GM23338 (cell line): ENCODE results near the gene IKBKE. TPM values are rescaled to one million over a fixed set of nuclear protein-coding genes. Genes with fewer than 3 reads are reported as not detected.

ENCODE experiments used
- ATAC-seq: fragments of 200-7000 bp; cut with Tn5 transposase; 3 replicates; pipeline ENCODE4 v1.9.1; 2020
- DNase-seq: peaks from one replicate; pipeline ENCODE4 v3.0.0-alpha.2; 2015; ENCODE audit warnings: low spot score
- H2AFZ ChIP-seq: fragments of 200-600 bp; sonication (generic); 2 replicates; pipeline ENCODE4 v1.8.0; 2016; ENCODE audit warnings: antibody characterized with exemption, mild to moderate bottlenecking, moderate library complexity
- H3F3A ChIP-seq: fragments of 200-600 bp; sonication (generic); replicated peaks from 2 replicates; pipeline ENCODE4 v1.8.0; 2017; ENCODE audit warnings: antibody characterized with exemption, mixed run types, low read depth
- H3K27ac ChIP-seq: fragments of 200-600 bp; sonication (generic); 2 replicates; pipeline ENCODE4 v1.6.1; 2016; ENCODE audit warnings: low read depth
- H3K27me3 ChIP-seq: fragments of 200-600 bp; sonication (generic); 2 replicates; pipeline ENCODE4 v1.8.0; 2016; ENCODE audit warnings: mild to moderate bottlenecking, mixed run types, moderate library complexity; ENCODE audit not compliant: insufficient read depth
- H3K36me3 ChIP-seq: fragments of 200-600 bp; sonication (generic); 2 replicates; pipeline ENCODE4 v1.8.0; 2016; ENCODE audit warnings: mild to moderate bottlenecking; ENCODE audit not compliant: insufficient read depth
- H3K4me1 ChIP-seq: fragments of 200-600 bp; sonication (generic); 2 replicates; pipeline ENCODE4 v1.8.0; 2016; ENCODE audit warnings: mild to moderate bottlenecking, moderate library complexity; ENCODE audit not compliant: insufficient read depth
- H3K4me2 ChIP-seq: fragments of 200-600 bp; sonication (generic); 2 replicates; pipeline ENCODE4 v1.7.1; 2017; ENCODE audit warnings: mixed run types
- H3K4me3 ChIP-seq: fragments of 200-600 bp; sonication (generic); 2 replicates; pipeline ENCODE4 v1.6.1; 2016; ENCODE audit warnings: mixed run types
- H3K79me2 ChIP-seq: fragments of 200-600 bp; sonication (generic); replicated peaks from 2 replicates; pipeline ENCODE4 v1.8.0; 2017; ENCODE audit warnings: mild to moderate bottlenecking; ENCODE audit not compliant: insufficient read depth
- H3K9me2 ChIP-seq: fragments of 200-600 bp; sonication (generic); 2 replicates; pipeline ENCODE4 v1.8.0; 2017; ENCODE audit not compliant: insufficient read depth
- H4K20me1 ChIP-seq: fragments of 200-600 bp; sonication (generic); replicated peaks from 2 replicates; pipeline ENCODE4 v1.8.0; 2017; ENCODE audit warnings: mild to moderate bottlenecking; ENCODE audit not compliant: insufficient read depth
- H3K27ac Mint-ChIP-seq: 2 replicates; pipeline ENCODE4 v1.8.0; 2020; ENCODE audit warnings: inconsistent platforms, mild to moderate bottlenecking, moderate library complexity, mixed read lengths
- H3K27me3 Mint-ChIP-seq: 3 replicates; pipeline ENCODE4 v1.8.0; 2022; ENCODE audit warnings: low read depth, mild to moderate bottlenecking, moderate library complexity, mixed read lengths, inconsistent platforms; ENCODE audit not compliant: insufficient read depth, poor library complexity
- H3K36me3 Mint-ChIP-seq: 3 replicates; pipeline ENCODE4 v1.8.0; 2021; ENCODE audit warnings: low read depth, mild to moderate bottlenecking, inconsistent platforms, moderate library complexity, mixed read lengths
- H3K4me1 Mint-ChIP-seq: 3 replicates; pipeline ENCODE4 v1.8.0; 2020; ENCODE audit warnings: mild to moderate bottlenecking, inconsistent platforms, mixed read lengths
- H3K4me3 Mint-ChIP-seq: 3 replicates; pipeline ENCODE4 v1.8.0; 2021; ENCODE audit warnings: moderate library complexity, mild to moderate bottlenecking, inconsistent platforms, mixed read lengths
- H3K9me3 Mint-ChIP-seq: 3 replicates; pipeline ENCODE4 v1.8.0; 2020; ENCODE audit warnings: moderate library complexity, mild to moderate bottlenecking, inconsistent platforms, mixed read lengths
- CREB1 ChIP-seq: fragments of 250-450 bp; sonication (Bioruptor Pico); IDR thresholded peaks from 2 replicates; pipeline ENCODE4 v1.5.0; 2020; ENCODE audit warnings: low read depth, mild to moderate bottlenecking, moderate library complexity
- EZH2 ChIP-seq: fragments of 200-600 bp; sonication (generic); IDR thresholded peaks from one replicate; pipeline ENCODE4 v1.8.0; 2017; ENCODE audit warnings: antibody characterized with exemption, mild to moderate bottlenecking, low read depth; ENCODE audit not compliant: unreplicated experiment
- EZH2phosphoT487 ChIP-seq: fragments of 200-600 bp; sonication (generic); IDR thresholded peaks from one replicate; pipeline ENCODE4 v1.8.1; 2018; ENCODE audit warnings: antibody characterized with exemption; ENCODE audit not compliant: unreplicated experiment
- JUNB ChIP-seq: IDR thresholded peaks from one replicate; pipeline ENCODE4 v1.6.1; 2016; ENCODE audit warnings: antibody characterized with exemption; ENCODE audit not compliant: unreplicated experiment
- NANOG ChIP-seq: IDR thresholded peaks from 2 replicates; pipeline ENCODE4 v1.6.1; 2016; ENCODE audit warnings: antibody characterized with exemption, borderline replicate concordance
- POLR2AphosphoS5 ChIP-seq: IDR thresholded peaks from 2 replicates; pipeline ENCODE4 v1.6.1; 2016; ENCODE audit warnings: antibody characterized with exemption, low read depth
- STAT1 ChIP-seq: IDR thresholded peaks from one replicate; pipeline ENCODE4 v1.6.1; 2016; ENCODE audit warnings: antibody characterized with exemption; ENCODE audit not compliant: unreplicated experiment
- ZNF114 ChIP-seq: fragments of 250-450 bp; sonication (Bioruptor Pico); IDR thresholded peaks from 2 replicates; pipeline ENCODE4 v1.5.0; 2020; ENCODE audit warnings: mild to moderate bottlenecking, moderate library complexity
- ZNF331 ChIP-seq: fragments of 250-450 bp; sonication (Bioruptor Pico); IDR thresholded peaks from 2 replicates; pipeline ENCODE4 v1.5.0; 2020; ENCODE audit warnings: low read depth, mild to moderate bottlenecking, moderate library complexity
- polyA plus RNA-seq: library from polyadenylated mRNA; unstranded; fragments of >200 nt; fragmentation: Nextera tagmentation; extraction: Ambion mirVana; gene quantifications from 2 replicates; pipeline ENCODE4 v1.2.1, GENCODE V29; 2016
- total RNA-seq: library from RNA; depleted of rRNA; stranded (reverse); fragments of >200 nt; shearing (Covaris generic); gene quantifications from 2 replicates; pipeline ENCODE4 v1.2.3, GENCODE V29; 2014
- TF ChIP-seq, protein P1 (sequence below): IDR thresholded peaks from one replicate; pipeline ENCODE4 v1.6.1; 2018; ENCODE audit warnings: antibody characterized with exemption; ENCODE audit not compliant: unreplicated experiment
- TF ChIP-seq, protein P2 (sequence below): fragments of 250-450 bp; sonication (Bioruptor Pico); IDR thresholded peaks from 2 replicates; pipeline ENCODE4 v1.5.0; 2020; ENCODE audit warnings: mild to moderate bottlenecking, moderate library complexity
- TF ChIP-seq, protein P3 (sequence below), 2 experiments: fragments of 200-600 bp in 1 of 2; sonication (generic) in 1 of 2; conservative IDR thresholded peaks; 2 replicates each; pipeline versions ENCODE4 v1.5.1 to v1.6.1; 2016 to 2017; ENCODE audit warnings: antibody characterized with exemption in 2 of 2, low read depth in 2 of 2, mild to moderate bottlenecking in 2 of 2, moderate library complexity in 1 of 2
- TF ChIP-seq, protein P4 (sequence below): IDR thresholded peaks from 2 replicates; pipeline ENCODE4 v1.6.1; 2016; ENCODE audit warnings: antibody characterized with exemption

Gene IKBKE
- total and polyA plus RNA-seq, 2 experiments from 2014 or later = 4.8 to 11.1 TPM

DNA sequence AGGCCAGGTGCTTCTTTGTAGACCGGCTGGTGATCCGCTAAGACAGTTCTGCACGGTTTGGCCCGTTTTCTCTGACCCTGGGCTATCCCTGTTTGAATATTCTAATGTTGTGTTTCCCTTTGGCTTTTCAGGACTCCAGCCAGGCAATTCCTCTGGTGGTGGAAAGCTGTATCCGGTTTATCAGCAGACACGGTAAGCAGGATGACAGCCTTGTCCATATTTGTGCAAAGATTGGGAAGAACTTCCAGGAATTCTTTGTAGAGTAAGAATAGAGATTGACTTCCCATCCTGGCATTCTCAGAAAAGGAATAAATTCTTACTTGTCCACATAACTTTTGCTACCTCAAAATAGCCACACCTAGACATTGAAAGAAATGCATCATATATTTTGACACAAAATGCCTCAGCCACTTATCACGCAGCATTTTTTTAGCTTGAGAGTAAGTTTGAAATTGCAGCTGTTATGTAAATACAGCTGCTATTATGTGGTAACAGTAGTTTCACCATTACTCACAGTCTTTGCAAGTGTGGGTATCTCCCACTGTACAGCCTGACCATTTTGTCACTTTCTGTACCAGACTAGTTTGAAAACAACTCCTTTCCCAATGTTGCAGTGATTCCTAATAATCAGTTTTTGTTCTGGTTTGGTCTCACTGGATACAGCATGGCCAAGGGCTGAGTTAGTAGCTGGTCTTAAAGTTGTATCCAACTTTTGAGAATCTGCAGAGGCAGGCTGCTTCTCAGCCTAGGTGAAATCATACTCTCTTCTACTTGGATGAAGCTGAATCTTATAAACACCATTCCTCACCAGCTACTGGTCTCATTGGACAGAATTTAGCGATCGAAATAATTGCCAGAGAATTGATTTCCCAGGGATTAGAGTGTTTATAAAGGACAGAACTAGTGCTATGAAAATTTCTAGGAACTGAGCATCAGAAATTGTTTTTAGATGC is 40.0 kb upstream of the IKBKE start:
- Histone ChIP-seq H3K4me2 (no peak overlapping the region), H3F3A (no peaks in the 10 kb centered on the region), H3K4me3 (no peak overlapping the region), H3K27ac (no peak overlapping the region), H3K79me2 (no peaks in the 10 kb centered on the region), H3K27me3 (no peaks in the 10 kb centered on the region), H3K36me3 (no peaks in the 10 kb centered on the region; the same call in 1 of the 2 replicates), H3K9me2 (no peaks in the 10 kb centered on the region), H4K20me1 (no peaks in the 10 kb centered on the region), H3K4me1 (no peaks in the 10 kb centered on the region), H2AFZ (no peak overlapping the region)
- H3K9me3 Mint-ChIP-seq = no peaks in the 10 kb centered on the region
- no peak for TF ChIP-seq ZNF331 (CRISPR knock-in tag)
- TF ChIP-seq, protein P1, sequence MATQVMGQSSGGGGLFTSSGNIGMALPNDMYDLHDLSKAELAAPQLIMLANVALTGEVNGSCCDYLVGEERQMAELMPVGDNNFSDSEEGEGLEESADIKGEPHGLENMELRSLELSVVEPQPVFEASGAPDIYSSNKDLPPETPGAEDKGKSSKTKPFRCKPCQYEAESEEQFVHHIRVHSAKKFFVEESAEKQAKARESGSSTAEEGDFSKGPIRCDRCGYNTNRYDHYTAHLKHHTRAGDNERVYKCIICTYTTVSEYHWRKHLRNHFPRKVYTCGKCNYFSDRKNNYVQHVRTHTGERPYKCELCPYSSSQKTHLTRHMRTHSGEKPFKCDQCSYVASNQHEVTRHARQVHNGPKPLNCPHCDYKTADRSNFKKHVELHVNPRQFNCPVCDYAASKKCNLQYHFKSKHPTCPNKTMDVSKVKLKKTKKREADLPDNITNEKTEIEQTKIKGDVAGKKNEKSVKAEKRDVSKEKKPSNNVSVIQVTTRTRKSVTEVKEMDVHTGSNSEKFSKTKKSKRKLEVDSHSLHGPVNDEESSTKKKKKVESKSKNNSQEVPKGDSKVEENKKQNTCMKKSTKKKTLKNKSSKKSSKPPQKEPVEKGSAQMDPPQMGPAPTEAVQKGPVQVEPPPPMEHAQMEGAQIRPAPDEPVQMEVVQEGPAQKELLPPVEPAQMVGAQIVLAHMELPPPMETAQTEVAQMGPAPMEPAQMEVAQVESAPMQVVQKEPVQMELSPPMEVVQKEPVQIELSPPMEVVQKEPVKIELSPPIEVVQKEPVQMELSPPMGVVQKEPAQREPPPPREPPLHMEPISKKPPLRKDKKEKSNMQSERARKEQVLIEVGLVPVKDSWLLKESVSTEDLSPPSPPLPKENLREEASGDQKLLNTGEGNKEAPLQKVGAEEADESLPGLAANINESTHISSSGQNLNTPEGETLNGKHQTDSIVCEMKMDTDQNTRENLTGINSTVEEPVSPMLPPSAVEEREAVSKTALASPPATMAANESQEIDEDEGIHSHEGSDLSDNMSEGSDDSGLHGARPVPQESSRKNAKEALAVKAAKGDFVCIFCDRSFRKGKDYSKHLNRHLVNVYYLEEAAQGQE = no peak
- no peak for TF ChIP-seq STAT1
- TF ChIP-seq EZH2phosphoT487 = no peak
- TF ChIP-seq, protein P2, sequence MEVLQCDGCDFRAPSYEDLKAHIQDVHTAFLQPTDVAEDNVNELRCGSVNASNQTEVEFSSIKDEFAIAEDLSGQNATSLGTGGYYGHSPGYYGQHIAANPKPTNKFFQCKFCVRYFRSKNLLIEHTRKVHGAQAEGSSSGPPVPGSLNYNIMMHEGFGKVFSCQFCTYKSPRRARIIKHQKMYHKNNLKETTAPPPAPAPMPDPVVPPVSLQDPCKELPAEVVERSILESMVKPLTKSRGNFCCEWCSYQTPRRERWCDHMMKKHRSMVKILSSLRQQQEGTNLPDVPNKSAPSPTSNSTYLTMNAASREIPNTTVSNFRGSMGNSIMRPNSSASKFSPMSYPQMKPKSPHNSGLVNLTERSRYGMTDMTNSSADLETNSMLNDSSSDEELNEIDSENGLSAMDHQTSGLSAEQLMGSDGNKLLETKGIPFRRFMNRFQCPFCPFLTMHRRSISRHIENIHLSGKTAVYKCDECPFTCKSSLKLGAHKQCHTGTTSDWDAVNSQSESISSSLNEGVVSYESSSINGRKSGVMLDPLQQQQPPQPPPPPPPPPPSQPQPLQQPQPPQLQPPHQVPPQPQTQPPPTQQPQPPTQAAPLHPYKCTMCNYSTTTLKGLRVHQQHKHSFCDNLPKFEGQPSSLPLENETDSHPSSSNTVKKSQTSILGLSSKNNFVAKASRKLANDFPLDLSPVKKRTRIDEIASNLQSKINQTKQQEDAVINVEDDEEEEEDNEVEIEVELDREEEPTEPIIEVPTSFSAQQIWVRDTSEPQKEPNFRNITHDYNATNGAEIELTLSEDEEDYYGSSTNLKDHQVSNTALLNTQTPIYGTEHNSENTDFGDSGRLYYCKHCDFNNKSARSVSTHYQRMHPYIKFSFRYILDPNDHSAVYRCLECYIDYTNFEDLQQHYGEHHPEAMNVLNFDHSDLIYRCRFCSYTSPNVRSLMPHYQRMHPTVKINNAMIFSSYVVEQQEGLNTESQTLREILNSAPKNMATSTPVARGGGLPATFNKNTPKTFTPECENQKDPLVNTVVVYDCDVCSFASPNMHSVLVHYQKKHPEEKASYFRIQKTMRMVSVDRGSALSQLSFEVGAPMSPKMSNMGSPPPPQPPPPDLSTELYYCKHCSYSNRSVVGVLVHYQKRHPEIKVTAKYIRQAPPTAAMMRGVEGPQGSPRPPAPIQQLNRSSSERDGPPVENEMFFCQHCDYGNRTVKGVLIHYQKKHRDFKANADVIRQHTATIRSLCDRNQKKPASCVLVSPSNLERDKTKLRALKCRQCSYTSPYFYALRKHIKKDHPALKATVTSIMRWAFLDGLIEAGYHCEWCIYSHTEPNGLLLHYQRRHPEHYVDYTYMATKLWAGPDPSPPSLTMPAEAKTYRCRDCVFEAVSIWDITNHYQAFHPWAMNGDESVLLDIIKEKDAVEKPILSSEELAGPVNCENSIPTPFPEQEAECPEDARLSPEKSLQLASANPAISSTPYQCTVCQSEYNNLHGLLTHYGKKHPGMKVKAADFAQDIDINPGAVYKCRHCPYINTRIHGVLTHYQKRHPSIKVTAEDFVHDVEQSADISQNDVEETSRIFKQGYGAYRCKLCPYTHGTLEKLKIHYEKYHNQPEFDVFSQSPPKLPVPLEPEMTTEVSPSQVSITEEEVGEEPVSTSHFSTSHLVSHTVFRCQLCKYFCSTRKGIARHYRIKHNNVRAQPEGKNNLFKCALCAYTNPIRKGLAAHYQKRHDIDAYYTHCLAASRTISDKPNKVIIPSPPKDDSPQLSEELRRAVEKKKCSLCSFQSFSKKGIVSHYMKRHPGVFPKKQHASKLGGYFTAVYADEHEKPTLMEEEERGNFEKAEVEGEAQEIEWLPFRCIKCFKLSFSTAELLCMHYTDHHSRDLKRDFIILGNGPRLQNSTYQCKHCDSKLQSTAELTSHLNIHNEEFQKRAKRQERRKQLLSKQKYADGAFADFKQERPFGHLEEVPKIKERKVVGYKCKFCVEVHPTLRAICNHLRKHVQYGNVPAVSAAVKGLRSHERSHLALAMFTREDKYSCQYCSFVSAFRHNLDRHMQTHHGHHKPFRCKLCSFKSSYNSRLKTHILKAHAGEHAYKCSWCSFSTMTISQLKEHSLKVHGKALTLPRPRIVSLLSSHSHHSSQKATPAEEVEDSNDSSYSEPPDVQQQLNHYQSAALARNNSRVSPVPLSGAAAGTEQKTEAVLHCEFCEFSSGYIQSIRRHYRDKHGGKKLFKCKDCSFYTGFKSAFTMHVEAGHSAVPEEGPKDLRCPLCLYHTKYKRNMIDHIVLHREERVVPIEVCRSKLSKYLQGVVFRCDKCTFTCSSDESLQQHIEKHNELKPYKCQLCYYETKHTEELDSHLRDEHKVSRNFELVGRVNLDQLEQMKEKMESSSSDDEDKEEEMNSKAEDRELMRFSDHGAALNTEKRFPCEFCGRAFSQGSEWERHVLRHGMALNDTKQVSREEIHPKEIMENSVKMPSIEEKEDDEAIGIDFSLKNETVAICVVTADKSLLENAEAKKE (CRISPR knock-in tag) = no peak
- TF ChIP-seq JUNB = no peak
- no peak for TF ChIP-seq NANOG
- TF ChIP-seq, protein P3, sequence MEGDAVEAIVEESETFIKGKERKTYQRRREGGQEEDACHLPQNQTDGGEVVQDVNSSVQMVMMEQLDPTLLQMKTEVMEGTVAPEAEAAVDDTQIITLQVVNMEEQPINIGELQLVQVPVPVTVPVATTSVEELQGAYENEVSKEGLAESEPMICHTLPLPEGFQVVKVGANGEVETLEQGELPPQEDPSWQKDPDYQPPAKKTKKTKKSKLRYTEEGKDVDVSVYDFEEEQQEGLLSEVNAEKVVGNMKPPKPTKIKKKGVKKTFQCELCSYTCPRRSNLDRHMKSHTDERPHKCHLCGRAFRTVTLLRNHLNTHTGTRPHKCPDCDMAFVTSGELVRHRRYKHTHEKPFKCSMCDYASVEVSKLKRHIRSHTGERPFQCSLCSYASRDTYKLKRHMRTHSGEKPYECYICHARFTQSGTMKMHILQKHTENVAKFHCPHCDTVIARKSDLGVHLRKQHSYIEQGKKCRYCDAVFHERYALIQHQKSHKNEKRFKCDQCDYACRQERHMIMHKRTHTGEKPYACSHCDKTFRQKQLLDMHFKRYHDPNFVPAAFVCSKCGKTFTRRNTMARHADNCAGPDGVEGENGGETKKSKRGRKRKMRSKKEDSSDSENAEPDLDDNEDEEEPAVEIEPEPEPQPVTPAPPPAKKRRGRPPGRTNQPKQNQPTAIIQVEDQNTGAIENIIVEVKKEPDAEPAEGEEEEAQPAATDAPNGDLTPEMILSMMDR (conservative IDR thresholded peaks at IDR 0.05; ENCODE audit: low read depth in 2 of 2) = no peak
- no peak for TF ChIP-seq POLR2AphosphoS5
- TF ChIP-seq, protein P4, sequence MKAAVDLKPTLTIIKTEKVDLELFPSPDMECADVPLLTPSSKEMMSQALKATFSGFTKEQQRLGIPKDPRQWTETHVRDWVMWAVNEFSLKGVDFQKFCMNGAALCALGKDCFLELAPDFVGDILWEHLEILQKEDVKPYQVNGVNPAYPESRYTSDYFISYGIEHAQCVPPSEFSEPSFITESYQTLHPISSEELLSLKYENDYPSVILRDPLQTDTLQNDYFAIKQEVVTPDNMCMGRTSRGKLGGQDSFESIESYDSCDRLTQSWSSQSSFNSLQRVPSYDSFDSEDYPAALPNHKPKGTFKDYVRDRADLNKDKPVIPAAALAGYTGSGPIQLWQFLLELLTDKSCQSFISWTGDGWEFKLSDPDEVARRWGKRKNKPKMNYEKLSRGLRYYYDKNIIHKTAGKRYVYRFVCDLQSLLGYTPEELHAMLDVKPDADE = no peak
- TF ChIP-seq CREB1 (CRISPR knock-in tag) = no peak
- TF ChIP-seq ZNF114 (CRISPR knock-in tag) = no peak
- no peak for TF ChIP-seq EZH2
- H3K4me3 Mint-ChIP-seq = no peak overlapping the region
- no peak for DNase-seq
- H3K36me3 Mint-ChIP-seq = no peaks in the 10 kb centered on the region; the same call in 2 of the 3 replicates
- no peaks in the 10 kb centered on the region for H3K27me3 Mint-ChIP-seq
- H3K27ac Mint-ChIP-seq = no peak overlapping the region
- H3K4me1 Mint-ChIP-seq = no peaks in the 10 kb centered on the region
- no peak for ATAC-seq
